ENCODE data around the gene CENPX.

The CENPX gene

DNA sequence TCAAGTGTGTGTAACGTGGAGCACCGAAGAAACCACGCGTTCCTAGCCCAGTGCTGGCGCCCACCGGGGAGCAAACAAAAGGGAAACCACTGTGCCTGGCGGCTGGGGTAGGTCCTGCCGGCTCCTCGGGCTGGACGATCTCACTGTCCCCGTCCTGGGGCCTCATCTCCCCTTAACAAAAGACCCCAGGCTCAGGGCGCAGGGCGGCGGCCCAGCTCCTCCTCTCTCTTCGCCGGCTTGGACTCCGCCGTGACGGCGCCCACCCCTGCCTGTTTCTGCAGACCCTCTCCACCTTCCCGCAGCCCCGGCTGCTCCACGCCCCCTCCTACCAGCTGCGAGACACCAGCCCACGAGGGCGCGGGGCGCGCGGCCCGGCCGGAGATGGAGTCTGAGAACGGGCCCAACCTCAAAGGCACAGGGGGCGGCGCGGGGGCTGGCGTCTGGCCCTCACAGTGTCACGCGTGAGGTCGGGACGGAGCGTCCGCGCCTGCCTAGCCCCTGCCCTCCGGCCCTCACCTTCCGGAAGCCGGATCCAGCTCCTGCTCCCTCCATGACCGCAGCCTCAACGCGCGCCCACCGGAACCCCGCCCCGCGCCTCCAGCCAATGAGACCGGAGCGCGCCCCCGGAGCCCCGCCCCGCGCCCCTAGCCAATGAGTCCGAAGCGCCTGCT, at the start of gene CENPX:
CENPX (minus strand) TSS at position 569 of the 671 bp plus-strand sequence; CDS start at position 552, 17 bp downstream.
- in situ Hi-C loops (cut with HindIII; ENCODE audit: low sequenced_read_pairs) = no loop called here

- in situ Hi-C loops (cut with HindIII; ENCODE audit: low sequenced_read_pairs) = no loop called here
Measured at GRCh38 chr17:82070611-82071010, 47.9 kb upstream of the CENPX start.

- in situ Hi-C loops (cut with HindIII; ENCODE audit: low sequenced_read_pairs) = no loop called here
Measured at GRCh38 chr17:82065638-82066303, 43.1 kb upstream of the CENPX start, which contains the start of gene DUS1L. Gene DUS1L (minus strand): TSS chr17:82065804. CDS start chr17:82065059, 745 bp downstream.

DNA sequence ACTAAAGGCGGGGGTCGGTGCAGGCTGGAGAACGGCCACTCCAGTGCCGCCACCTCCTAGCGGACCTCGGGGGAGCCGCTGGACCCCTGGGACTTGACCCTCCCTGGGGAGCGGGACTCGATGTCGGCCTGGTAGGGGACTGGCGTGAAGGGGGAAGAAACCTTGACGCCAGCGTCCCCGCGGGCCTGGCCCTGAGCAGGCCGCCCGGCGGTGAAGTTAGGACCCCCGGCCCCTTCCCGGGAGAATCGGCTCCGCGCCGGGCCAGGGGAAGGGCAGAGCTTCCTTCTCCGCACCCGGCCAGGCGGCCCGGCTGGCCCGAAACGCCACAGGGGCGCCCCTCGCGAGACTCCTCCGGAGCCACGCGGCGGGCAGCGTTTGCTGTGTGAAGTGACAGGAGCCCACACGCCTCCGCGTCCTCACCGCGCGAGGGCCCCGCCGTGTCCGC, 42.5 kb upstream of the CENPX start:
- in situ Hi-C loops (cut with HindIII; ENCODE audit: low sequenced_read_pairs) = no loop called here

- in situ Hi-C loops (cut with HindIII; ENCODE audit: low sequenced_read_pairs) = no loop called here
Measured at GRCh38 chr17:82064433-82065192, 41.9 kb upstream of the CENPX start.

DNA sequence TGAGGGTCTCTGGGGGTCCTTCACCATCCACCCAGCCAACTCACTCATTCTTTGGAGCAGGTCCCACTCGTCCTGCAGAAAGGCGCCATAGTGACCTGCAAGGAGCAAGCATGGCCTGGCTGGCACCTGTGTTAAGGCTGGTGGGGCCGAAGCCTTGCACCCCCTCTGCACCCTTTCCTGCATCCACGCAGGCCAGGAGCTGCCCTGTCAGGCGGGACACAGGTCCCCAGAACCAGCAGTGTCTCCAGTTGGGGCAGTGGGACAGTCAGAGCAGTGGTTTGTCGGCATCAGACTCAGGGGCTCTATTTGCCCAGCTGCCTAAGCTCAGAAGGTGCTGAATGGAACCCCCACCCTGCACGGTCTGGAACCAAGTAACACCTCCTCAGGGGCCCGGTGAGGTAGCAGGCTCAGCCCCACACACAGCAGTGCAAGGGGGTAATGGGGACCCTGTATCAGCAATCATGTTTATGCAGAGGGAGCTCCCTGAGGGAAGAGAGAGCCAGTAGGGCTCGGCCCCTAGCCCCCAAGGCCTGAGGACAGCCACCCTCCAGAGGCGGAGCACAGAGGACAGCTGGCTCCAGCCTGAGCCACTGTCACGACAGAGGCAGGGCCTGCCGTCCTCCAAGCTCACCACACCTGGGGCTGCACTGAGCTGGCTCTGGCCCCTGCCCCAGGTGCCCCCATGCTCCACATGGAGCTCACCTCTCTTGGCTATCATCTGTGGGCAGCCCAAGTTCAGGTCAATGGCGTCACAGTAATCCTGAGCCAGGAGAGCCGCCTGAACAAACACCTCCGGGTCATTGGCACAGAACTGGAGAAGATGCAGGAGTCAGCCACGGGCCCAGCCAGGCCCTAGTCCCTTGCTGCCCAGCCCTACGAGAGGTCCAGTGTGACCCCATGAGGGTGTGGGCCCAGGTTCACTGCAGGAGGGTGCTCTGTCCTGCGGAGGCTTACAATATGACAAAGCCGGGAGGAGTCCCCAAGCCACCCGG, 41.0 kb upstream of the CENPX start:
- in situ Hi-C loops (cut with HindIII; ENCODE audit: low sequenced_read_pairs) = no loop called here

GRCh38 chr17:82062984-82063368, 40.3 kb upstream of the CENPX start:
- in situ Hi-C loops (cut with HindIII; ENCODE audit: low sequenced_read_pairs) = no loop called here

- in situ Hi-C loops (cut with HindIII; ENCODE audit: low sequenced_read_pairs) = no loop called here
Measured at GRCh38 chr17:82062076-82062983, 39.7 kb upstream of the CENPX start.

GRCh38 chr17:82061047-82061925, 38.6 kb upstream of the CENPX start:
- in situ Hi-C loops (cut with HindIII; ENCODE audit: low sequenced_read_pairs) = no loop called here

- in situ Hi-C loops (cut with HindIII; ENCODE audit: low sequenced_read_pairs) = no loop called here
Measured at GRCh38 chr17:82060614-82061013, 37.9 kb upstream of the CENPX start.

GRCh38 chr17:82060001-82060380, 37.3 kb upstream of the CENPX start:
- in situ Hi-C loops (cut with HindIII; ENCODE audit: low sequenced_read_pairs) = no loop called here

- in situ Hi-C loops (cut with HindIII; ENCODE audit: low sequenced_read_pairs) = loop anchor here (10.0 kb wide), 2 partner anchors 75 to 145 kb away; no protein-coding TSS in a partner anchor
Measured at GRCh38 chr17:82059272-82060000, 36.8 kb upstream of the CENPX start.

- in situ Hi-C loops (cut with HindIII; ENCODE audit: low sequenced_read_pairs) = loop anchor here (10.0 kb wide), 2 partner anchors 76 to 146 kb away; no protein-coding TSS in a partner anchor
Measured at GRCh38 chr17:82058855-82059249, 36.2 kb upstream of the CENPX start.

DNA sequence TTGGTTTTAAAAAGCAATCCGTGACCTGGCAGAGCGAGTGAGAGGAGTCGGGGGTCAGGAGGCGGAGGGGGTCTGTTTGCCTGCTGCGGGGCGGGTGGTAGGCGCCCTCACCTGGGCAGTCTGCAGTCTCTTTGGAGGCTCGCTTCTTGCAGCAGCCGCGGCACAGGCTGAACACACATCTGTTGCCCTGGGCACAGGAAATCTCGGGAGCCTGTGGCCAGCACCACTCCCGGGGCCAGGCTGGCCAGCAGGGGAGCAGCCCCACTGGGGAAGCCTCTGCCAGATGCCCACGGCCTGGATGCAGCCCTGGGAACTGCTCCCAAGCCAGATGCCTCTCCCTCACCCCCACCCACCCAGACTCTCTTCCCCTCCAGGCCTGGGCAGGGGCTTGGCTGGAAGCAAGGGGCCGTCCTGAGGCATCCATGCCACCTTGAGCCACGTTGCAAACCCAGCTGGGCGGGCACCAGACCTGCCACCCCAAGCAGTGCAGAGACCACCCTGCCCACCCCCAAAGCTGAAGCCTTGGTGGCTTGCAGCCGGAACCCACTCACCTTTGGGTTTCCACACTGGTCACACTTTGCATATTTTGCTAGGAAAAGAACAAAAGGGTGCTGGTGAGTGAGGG, 35.7 kb upstream of the CENPX start:
- in situ Hi-C loops (cut with HindIII; ENCODE audit: low sequenced_read_pairs) = loop anchor here (10.0 kb wide), 2 partner anchors 76 to 146 kb away; no protein-coding TSS in a partner anchor

- in situ Hi-C loops (cut with HindIII; ENCODE audit: low sequenced_read_pairs) = loop anchor here (10.0 kb wide), 2 partner anchors 78 to 148 kb away; no protein-coding TSS in a partner anchor
Measured at GRCh38 chr17:82056729-82057621, 34.3 kb upstream of the CENPX start.
